HuH-7.5 (cell line): ENCODE measurements around the gene ZFR.
A peak's percentile ranks its signal among the peaks of the same experiment; 100 is the strongest.
"Not testable (repeated sequence)": the region's sequence is repeated elsewhere in the genome, so short reads cannot be mapped to it uniquely, and the experiment has no call there.

Source experiments
- DNase-seq: peaks from one replicate; pipeline ENCODE4 v3.0.0; 2011; ENCODE audit warnings: low spot score

ZFR gene

GRCh38 chr5:32358611-32359010 lies 85.9 kb downstream of the ZFR start:
- DNase-seq: no peak

- no peak for DNase-seq
Measured at GRCh38 chr5:32357658-32358057, 86.9 kb downstream of the ZFR start.

- no peak for DNase-seq
Measured at GRCh38 chr5:32355686-32356085, 88.9 kb downstream of the ZFR start.

GRCh38 chr5:32353420-32353819 lies 91.1 kb downstream of the ZFR start:
- no peak for DNase-seq

- no peak for DNase-seq
Measured at GRCh38 chr5:32352685-32353084, 91.9 kb downstream of the ZFR start.

GRCh38 chr5:32346869-32347268 lies 97.7 kb downstream of the ZFR start:
- no peak for DNase-seq

GRCh38 chr5:32343058-32343672 lies 101.4 kb downstream of the ZFR start:
- no peak for DNase-seq

- no peak for DNase-seq
Measured at GRCh38 chr5:32342656-32343055, 101.9 kb downstream of the ZFR start.

GRCh38 chr5:32339878-32340277 lies 104.7 kb downstream of the ZFR start:
- no peak for DNase-seq

- no peak for DNase-seq
Measured at GRCh38 chr5:32339198-32339597, 105.3 kb downstream of the ZFR start.

GRCh38 chr5:32332966-32333365 lies 111.6 kb downstream of the ZFR start:
- no peak for DNase-seq

- no peak for DNase-seq
Measured at GRCh38 chr5:32332361-32332760, 112.2 kb downstream of the ZFR start.

GRCh38 chr5:32331935-32332274 lies 112.6 kb downstream of the ZFR start:
- DNase-seq: no peak

GRCh38 chr5:32331217-32331934 lies 113.2 kb downstream of the ZFR start:
- no peak for DNase-seq

GRCh38 chr5:32330126-32330971 lies 114.2 kb downstream of the ZFR start:
- no peak for DNase-seq

GRCh38 chr5:32329395-32329834 lies 115.1 kb downstream of the ZFR start:
- DNase-seq: peak; percentile 66

- DNase-seq: no peak
Measured at GRCh38 chr5:32326216-32326772, 118.2 kb downstream of the ZFR start.

GRCh38 chr5:32325616-32326015 lies 118.9 kb downstream of the ZFR start:
- DNase-seq: no peak

GRCh38 chr5:32325062-32325461 lies 119.5 kb downstream of the ZFR start:
- no peak for DNase-seq

GRCh38 chr5:32323741-32324140 lies 120.8 kb downstream of the ZFR start:
- no peak for DNase-seq

GRCh38 chr5:32322882-32323281 lies 121.7 kb downstream of the ZFR start:
- no peak for DNase-seq

- not testable (repeated sequence) for DNase-seq
Measured at GRCh38 chr5:32321787-32322186, 122.8 kb downstream of the ZFR start.

GRCh38 chr5:32320576-32320975 lies 124.0 kb downstream of the ZFR start:
- no peak for DNase-seq
